Astrocyte (in vitro differentiated cells and primary cell): ENCODE data around the gene EXOC4.

ENCODE experiments used
- EZH2 ChIP-seq: IDR thresholded peaks from 2 replicates; pipeline ENCODE4 v1.6.1; 2012; ENCODE audit warnings: mild to moderate bottlenecking, low read length, inconsistent platforms; ENCODE audit not compliant: insufficient read depth
- TF ChIP-seq, protein P1 (sequence below): IDR thresholded peaks from 2 replicates; pipeline ENCODE4 v1.5.1; 2011; ENCODE audit warnings: low read depth, mild to moderate bottlenecking, inconsistent platforms, low read length, moderate library complexity; ENCODE audit not compliant: insufficient read depth

GRCh38 chr7:133572087-133572486, 319.2 kb downstream of the EXOC4 start:
- TF ChIP-seq, protein P1, sequence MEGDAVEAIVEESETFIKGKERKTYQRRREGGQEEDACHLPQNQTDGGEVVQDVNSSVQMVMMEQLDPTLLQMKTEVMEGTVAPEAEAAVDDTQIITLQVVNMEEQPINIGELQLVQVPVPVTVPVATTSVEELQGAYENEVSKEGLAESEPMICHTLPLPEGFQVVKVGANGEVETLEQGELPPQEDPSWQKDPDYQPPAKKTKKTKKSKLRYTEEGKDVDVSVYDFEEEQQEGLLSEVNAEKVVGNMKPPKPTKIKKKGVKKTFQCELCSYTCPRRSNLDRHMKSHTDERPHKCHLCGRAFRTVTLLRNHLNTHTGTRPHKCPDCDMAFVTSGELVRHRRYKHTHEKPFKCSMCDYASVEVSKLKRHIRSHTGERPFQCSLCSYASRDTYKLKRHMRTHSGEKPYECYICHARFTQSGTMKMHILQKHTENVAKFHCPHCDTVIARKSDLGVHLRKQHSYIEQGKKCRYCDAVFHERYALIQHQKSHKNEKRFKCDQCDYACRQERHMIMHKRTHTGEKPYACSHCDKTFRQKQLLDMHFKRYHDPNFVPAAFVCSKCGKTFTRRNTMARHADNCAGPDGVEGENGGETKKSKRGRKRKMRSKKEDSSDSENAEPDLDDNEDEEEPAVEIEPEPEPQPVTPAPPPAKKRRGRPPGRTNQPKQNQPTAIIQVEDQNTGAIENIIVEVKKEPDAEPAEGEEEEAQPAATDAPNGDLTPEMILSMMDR, result no peak
- TF ChIP-seq EZH2, result no peak
